Smooth muscle cell (in vitro differentiated cells): ENCODE data around the gene ADCK2. TPM values are rescaled to one million over a fixed set of nuclear protein-coding genes. Genes with fewer than 3 reads are reported as not detected.
"Not testable (repeated sequence)": the region's sequence is repeated elsewhere in the genome, so short reads cannot be mapped to it uniquely, and the experiment has no call there.

Source experiments
- DNase-seq: peaks from one replicate; lab custom pipeline; 2025; ENCODE audit not compliant: unreplicated experiment; lab: John Stamatoyannopoulos, UW
- H2AFZ ChIP-seq: fragments of 200-600 bp; sonication (generic); 2 replicates; pipeline ENCODE4 v1.6.0; 2016; ENCODE audit warnings: antibody characterized with exemption, low read depth, mild to moderate bottlenecking
- H3F3A ChIP-seq: fragments of 200-600 bp; sonication (generic); 2 replicates; pipeline ENCODE4 v1.6.0; 2017; ENCODE audit warnings: antibody characterized with exemption, low read depth
- H3K27ac ChIP-seq: fragments of 200-600 bp; sonication (generic); 2 replicates; pipeline ENCODE4 v1.5.1; 2016; ENCODE audit warnings: low read depth, mild to moderate bottlenecking
- H3K27me3 ChIP-seq: fragments of 200-600 bp; sonication (generic); 2 replicates; pipeline ENCODE4 v1.6.1; 2016; ENCODE audit warnings: low read depth, mild to moderate bottlenecking
- H3K36me3 ChIP-seq: fragments of 200-600 bp; sonication (generic); 2 replicates; pipeline ENCODE4 v1.5.1; 2016; ENCODE audit warnings: low read depth
- H3K4me1 ChIP-seq: fragments of 200-600 bp; sonication (generic); 2 replicates; pipeline ENCODE4 v1.5.1; 2016; ENCODE audit warnings: low read depth
- H3K4me2 ChIP-seq: fragments of 200-600 bp; sonication (generic); 2 replicates; pipeline ENCODE4 v1.6.0; 2016; ENCODE audit warnings: mild to moderate bottlenecking
- H3K4me3 ChIP-seq: fragments of 200-600 bp; sonication (generic); 2 replicates; pipeline ENCODE4 v1.5.1; 2016; ENCODE audit warnings: mild to moderate bottlenecking
- H3K79me2 ChIP-seq: fragments of 200-600 bp; sonication (generic); 2 replicates; pipeline ENCODE4 v1.6.0; 2016; ENCODE audit warnings: low read depth, mild to moderate bottlenecking
- H3K9ac ChIP-seq: fragments of 200-600 bp; sonication (generic); 2 replicates; pipeline ENCODE4 v1.6.0; 2016; ENCODE audit warnings: low read depth
- H3K9me3 ChIP-seq: fragments of 200-600 bp; sonication (generic); replicated peaks from 2 replicates; pipeline ENCODE4 v1.5.1; 2016; ENCODE audit warnings: low read depth
- H4K20me1 ChIP-seq: fragments of 200-600 bp; sonication (generic); 2 replicates; pipeline ENCODE4 v1.6.0; 2016; ENCODE audit warnings: low read depth
- WGBS: methylation state at CpG from one replicate; pipeline ENCODE4 v1.1.7; 2016; ENCODE audit warnings: low lambda C conversion rate; 5-methylcytosine and 5-hydroxymethylcytosine counted together
- polyA plus RNA-seq: library from polyadenylated mRNA; unstranded; fragments of >200 nt; fragmentation: Nextera tagmentation; extraction: Ambion mirVana; gene quantifications from 2 replicates; pipeline ENCODE4 v1.2.1, GENCODE V29; 2016
- total RNA-seq: library from RNA; depleted of rRNA; stranded (reverse); fragments of >200 nt; gene quantifications from 2 replicates; pipeline ENCODE4 v1.2.3, GENCODE V29; 2014
- TF ChIP-seq, protein P1 (sequence below): fragments of 200-600 bp; sonication (generic); IDR thresholded peaks from 2 replicates; pipeline ENCODE4 v1.5.1; 2017; ENCODE audit warnings: borderline replicate concordance, mild to moderate bottlenecking, antibody characterized with exemption; ENCODE audit not compliant: insufficient read depth, poor library complexity, severe bottlenecking

The ADCK2 gene
- total and polyA plus RNA-seq, 2 experiments from 2014 or later, result 8.0 to 10.5 TPM

DNA sequence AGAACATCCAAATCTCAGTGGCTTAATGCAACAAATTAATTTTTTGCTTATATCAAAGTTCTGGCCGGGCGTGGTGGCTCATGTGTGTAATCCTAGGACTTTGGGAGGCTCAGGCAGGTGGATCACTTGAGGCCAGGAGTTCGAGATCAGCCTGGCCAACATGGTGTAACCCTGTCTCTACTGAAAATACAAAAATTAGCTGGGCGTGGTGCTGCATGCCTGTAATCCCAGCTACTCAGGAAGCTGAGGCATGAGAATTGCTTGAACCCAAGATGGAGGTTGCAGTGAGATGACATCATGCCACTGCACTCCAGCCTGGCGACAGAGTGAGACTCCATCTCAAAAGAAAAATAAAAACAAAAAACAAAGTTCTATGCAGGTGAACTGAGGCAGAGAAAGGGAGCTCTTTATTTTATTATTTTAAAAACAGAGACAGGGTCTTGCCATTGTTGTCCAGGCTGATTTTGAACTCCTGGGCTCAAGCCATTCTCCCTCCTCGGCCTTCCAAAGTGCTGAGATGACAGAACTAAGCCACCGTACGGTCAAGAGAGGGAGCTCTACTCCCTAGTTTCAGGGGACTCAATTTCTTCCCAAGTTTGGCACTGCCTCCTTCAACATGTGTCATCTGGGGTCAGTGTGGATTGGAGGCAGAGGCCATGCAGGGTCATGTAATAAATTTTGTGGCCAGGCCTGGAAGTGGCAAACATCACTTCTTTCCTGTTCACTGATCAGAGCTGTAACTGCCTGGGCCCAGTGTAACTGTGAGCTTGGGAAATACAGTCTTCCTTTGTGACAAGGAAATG is 2.4 kb downstream of the ADCK2 start:
- Histone ChIP-seq H3K27me3 (no peaks in the 10 kb centered on the region), H3K9me3 (no peaks in the 10 kb centered on the region), H4K20me1 (no peaks in the 10 kb centered on the region), H3K36me3 (no peaks in the 10 kb centered on the region), H2AFZ (no peak overlapping the region), H3K4me3 (no peak overlapping the region), H3K79me2 (no peaks in the 10 kb centered on the region), H3F3A (peaks cover 3% of the 10 kb centered on the region), H3K27ac (no peak overlapping the region), H3K9ac (no peak overlapping the region), H3K4me1 (no peaks in the 10 kb centered on the region), H3K4me2 (no peak overlapping the region)
- TF ChIP-seq, protein P1, sequence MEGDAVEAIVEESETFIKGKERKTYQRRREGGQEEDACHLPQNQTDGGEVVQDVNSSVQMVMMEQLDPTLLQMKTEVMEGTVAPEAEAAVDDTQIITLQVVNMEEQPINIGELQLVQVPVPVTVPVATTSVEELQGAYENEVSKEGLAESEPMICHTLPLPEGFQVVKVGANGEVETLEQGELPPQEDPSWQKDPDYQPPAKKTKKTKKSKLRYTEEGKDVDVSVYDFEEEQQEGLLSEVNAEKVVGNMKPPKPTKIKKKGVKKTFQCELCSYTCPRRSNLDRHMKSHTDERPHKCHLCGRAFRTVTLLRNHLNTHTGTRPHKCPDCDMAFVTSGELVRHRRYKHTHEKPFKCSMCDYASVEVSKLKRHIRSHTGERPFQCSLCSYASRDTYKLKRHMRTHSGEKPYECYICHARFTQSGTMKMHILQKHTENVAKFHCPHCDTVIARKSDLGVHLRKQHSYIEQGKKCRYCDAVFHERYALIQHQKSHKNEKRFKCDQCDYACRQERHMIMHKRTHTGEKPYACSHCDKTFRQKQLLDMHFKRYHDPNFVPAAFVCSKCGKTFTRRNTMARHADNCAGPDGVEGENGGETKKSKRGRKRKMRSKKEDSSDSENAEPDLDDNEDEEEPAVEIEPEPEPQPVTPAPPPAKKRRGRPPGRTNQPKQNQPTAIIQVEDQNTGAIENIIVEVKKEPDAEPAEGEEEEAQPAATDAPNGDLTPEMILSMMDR, result peak; percentile 23
- DNase-seq, result no peak
- 61% methylated on average over 8 of the region's 8 CpGs for WGBS

DNA sequence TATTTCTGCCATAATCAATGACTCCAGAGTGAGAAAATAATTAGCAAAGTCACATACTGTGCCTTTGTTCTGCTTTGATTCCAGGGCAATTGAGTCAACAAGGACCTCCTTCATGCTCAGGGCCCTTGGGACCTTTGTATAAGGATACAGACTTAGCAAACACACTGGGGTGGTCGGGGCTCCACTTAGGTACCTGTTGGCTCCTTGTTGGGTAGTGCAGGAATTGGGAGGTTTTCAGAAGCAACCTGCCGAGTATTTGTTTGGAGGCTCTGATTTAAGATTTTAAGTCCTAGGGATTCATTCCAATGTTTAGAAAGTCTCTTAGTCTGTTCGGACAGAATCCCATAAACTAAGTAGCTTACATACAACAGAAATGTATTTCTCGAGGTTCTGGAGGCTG is 3.0 kb downstream of the ADCK2 start:
- Histone ChIP-seq H3K27me3 (no peaks in the 10 kb centered on the region), H3K9ac (no peak overlapping the region), H3K36me3 (no peaks in the 10 kb centered on the region), H4K20me1 (no peaks in the 10 kb centered on the region), H3F3A (peaks cover 3% of the 10 kb centered on the region), H3K79me2 (no peaks in the 10 kb centered on the region), H3K4me3 (no peak overlapping the region), H3K9me3 (no peaks in the 10 kb centered on the region), H3K27ac (no peak overlapping the region), H3K4me1 (no peaks in the 10 kb centered on the region), H3K4me2 (no peak overlapping the region), H2AFZ (no peak overlapping the region)
- no peak for DNase-seq
- 92% methylated on average over 4 of the region's 4 CpGs for WGBS
- TF ChIP-seq, protein P1, result no peak

DNA sequence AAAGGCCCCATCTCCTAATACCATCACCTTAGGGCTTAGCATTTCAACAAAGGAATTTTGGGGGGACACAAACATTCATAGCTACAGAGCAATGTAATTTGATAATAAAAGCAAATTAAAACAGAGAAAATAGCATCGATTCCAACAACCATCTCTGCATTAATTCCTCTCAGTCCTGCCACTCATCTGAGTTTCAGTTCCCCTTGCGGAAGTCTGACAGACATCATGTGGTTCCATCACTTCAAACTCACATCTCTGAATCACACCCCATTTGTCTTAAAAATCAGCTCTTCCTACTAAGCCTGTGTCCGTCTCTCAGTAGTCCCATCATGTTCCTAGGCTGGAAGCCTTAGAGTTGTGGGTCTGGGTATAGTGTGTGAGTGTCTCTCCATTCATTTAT is 3.6 kb downstream of the ADCK2 start:
- Histone ChIP-seq H2AFZ (no peak overlapping the region), H3K79me2 (no peaks in the 10 kb centered on the region), H3K27ac (no peak overlapping the region), H3F3A (peaks cover 3% of the 10 kb centered on the region), H3K9ac (no peak overlapping the region), H3K4me3 (no peak overlapping the region), H3K36me3 (no peaks in the 10 kb centered on the region), H4K20me1 (no peaks in the 10 kb centered on the region), H3K4me2 (no peak overlapping the region), H3K9me3 (no peaks in the 10 kb centered on the region), H3K4me1 (no peaks in the 10 kb centered on the region), H3K27me3 (no peaks in the 10 kb centered on the region)
- TF ChIP-seq, protein P1, result no peak
- no peak for DNase-seq
- 94% methylated on average over 3 of the region's 3 CpGs for WGBS

DNA sequence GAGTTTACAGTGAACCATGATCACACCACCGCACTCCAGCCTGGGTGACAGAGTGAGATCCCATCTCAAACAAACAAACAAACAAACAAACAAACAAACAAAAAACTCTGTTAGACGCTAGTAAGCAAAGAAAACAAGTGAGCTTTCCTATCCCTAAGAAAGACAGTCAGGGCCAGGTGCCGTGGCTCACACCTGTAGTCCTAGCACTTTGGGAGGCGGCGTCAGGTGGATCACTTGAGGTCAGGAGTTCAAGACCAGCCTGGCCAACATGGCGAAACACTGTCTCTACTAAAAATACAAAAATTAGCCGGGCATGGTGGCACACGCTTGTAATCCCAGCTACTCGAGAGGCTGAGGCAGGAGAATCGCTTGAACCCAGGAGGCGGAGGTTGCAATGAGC is 4.2 kb downstream of the ADCK2 start:
- H3F3A ChIP-seq, H3K4me1 ChIP-seq, H3K27me3 ChIP-seq, H3K79me2 ChIP-seq, H4K20me1 ChIP-seq, H3K4me3 ChIP-seq, H3K9me3 ChIP-seq, H3K4me2 ChIP-seq, H3K36me3 ChIP-seq, H3K27ac ChIP-seq, DNase-seq, H2AFZ ChIP-seq, H3K9ac ChIP-seq: not testable (repeated sequence)
- 96% methylated on average over 11 of the region's 11 CpGs for WGBS
